Testis (tissue), 3 donors: ENCODE measurements around the gene VWA2. TPM values are rescaled to one million over a fixed set of nuclear protein-coding genes. Genes with fewer than 3 reads are reported as not detected.

Source experiments
- DNase-seq: peaks from one replicate; pipeline ENCODE4 v3.0.0-alpha.2; 2019
- H3K27ac ChIP-seq, 2 donors: fragments of 200-600 bp; sonication (generic); one replicate each; pipeline ENCODE4 v1.5.1; 2019
- H3K27me3 ChIP-seq: fragments of 200-600 bp; sonication (generic); one replicate; pipeline ENCODE4 v1.5.1; 2019
- H3K36me3 ChIP-seq: fragments of 200-600 bp; sonication (generic); one replicate; pipeline ENCODE4 v1.5.1; 2017; ENCODE audit warnings: low read depth; ENCODE audit errors: missing control alignments
- H3K4me1 ChIP-seq: fragments of 200-600 bp; sonication (generic); one replicate; pipeline ENCODE4 v1.5.1; 2019
- H3K4me3 ChIP-seq, 2 donors: fragments of 200-600 bp; sonication (generic); one replicate each; pipeline ENCODE4 v1.5.1; 2017 to 2019
- H3K9me3 ChIP-seq: fragments of 200-600 bp; sonication (generic); one replicate; pipeline ENCODE4 v1.5.1; 2017
- CTCF ChIP-seq, 3 experiments: fragments of 450-650 bp in 2 of 3; fragments of 200-600 bp in 1 of 3; sonication (generic) in 1 of 3; IDR thresholded peaks; one replicate each; pipeline ENCODE4 v1.5.1; 2016 to 2019; ENCODE audit warnings: antibody characterized with exemption in 3 of 3, mild to moderate bottlenecking in 2 of 3, moderate library complexity in 1 of 3
- POLR2A ChIP-seq: fragments of 450-650 bp; IDR thresholded peaks from one replicate; pipeline ENCODE4 v1.6.1; 2017; ENCODE audit warnings: antibody characterized with exemption, mild to moderate bottlenecking, moderate library complexity
- WGBS, 2 donors: methylation state at CpG; one replicate each; pipeline ENCODE4 v1.1.5; 2018; 5-methylcytosine and 5-hydroxymethylcytosine counted together
- intact Hi-C: fragments of 100-400 bp; cut with DNase I; formaldehyde crosslinking; loops from one replicate; pipeline ENCODE4 v1.15.1; 2023; ENCODE audit warnings: low total_unique reads
- polyA plus RNA-seq: library from polyadenylated mRNA; stranded (reverse); fragments of 350-450 nt; fragmentation: Illumina TruSeq; extraction: RNeasy Lipid Tissue Mini Kit (QIAGEN cat#74804); gene quantifications from one replicate; pipeline ENCODE4 v1.2.3, GENCODE V29; 2014; ENCODE audit warnings: low read depth, low replicate concordance; ENCODE audit not compliant: insufficient read depth
- total RNA-seq, 2 donors: library from RNA; depleted of rRNA; stranded (reverse); fragments of >200 nt; gene quantifications; one replicate each; pipeline ENCODE4 v1.2.3, GENCODE V29; 2016

Gene VWA2
- total and polyA plus RNA-seq, 3 donors from 2014 or later: 2.4 to 2.6 (median 2.4) TPM

- Histone ChIP-seq H3K9me3 (no peaks in the 10 kb centered on the region), H3K36me3 (no peaks in the 10 kb centered on the region), H3K4me1 (no peaks in the 10 kb centered on the region), H3K27me3 (no peaks in the 10 kb centered on the region), H3K4me3 (no peak overlapping the region), H3K27ac (no peak overlapping the region)
- TF ChIP-seq CTCF (IDR thresholded peaks at IDR 0.05): no peak
- no peak for TF ChIP-seq POLR2A
- DNase-seq: no peak
- intact Hi-C loops: no loop called here
- 96 to 100% methylated on average over 4 to 10 of the region's 10 CpGs for WGBS, 2 donors
Measured at GRCh38 chr10:114290038-114290437, 51.0 kb downstream of the VWA2 start.

GRCh38 chr10:114291076-114291475 is 52.0 kb downstream of the VWA2 start:
- 90 to 92% methylated on average over 6 to 7 of the region's 7 CpGs for WGBS, 2 donors
- H3K4me1 ChIP-seq: no peaks in the 10 kb centered on the region
- intact Hi-C loops: no loop called here
- H3K9me3 ChIP-seq: no peaks in the 10 kb centered on the region
- H3K4me3 ChIP-seq: no peak overlapping the region
- no peak overlapping the region for H3K27ac ChIP-seq
- TF ChIP-seq POLR2A (no peak), CTCF (IDR thresholded peaks at IDR 0.05) (no peak)
- H3K27me3 ChIP-seq: no peaks in the 10 kb centered on the region
- no peaks in the 10 kb centered on the region for H3K36me3 ChIP-seq
- DNase-seq: no peak

GRCh38 chr10:114291516-114291915 is 52.5 kb downstream of the VWA2 start:
- Histone ChIP-seq H3K4me3 (no peak overlapping the region), H3K36me3 (no peaks in the 10 kb centered on the region), H3K4me1 (no peaks in the 10 kb centered on the region), H3K27me3 (no peaks in the 10 kb centered on the region), H3K27ac (no peak overlapping the region), H3K9me3 (no peaks in the 10 kb centered on the region)
- no peak for DNase-seq
- WGBS, 2 donors: 85 to 92% methylated on average over 7 to 8 of the region's 8 CpGs
- TF ChIP-seq CTCF (IDR thresholded peaks at IDR 0.05) (no peak), POLR2A (no peak)
- intact Hi-C loops: no loop called here

- H3K4me3 ChIP-seq: no peak overlapping the region
- H3K36me3 ChIP-seq: no peaks in the 10 kb centered on the region
- no peak overlapping the region for H3K27ac ChIP-seq
- WGBS, 2 donors: 86% methylated on average over 5 of the region's 5 CpGs
- no peak for TF ChIP-seq CTCF (IDR thresholded peaks at IDR 0.05)
- no peak for TF ChIP-seq POLR2A
- no peak for DNase-seq
- intact Hi-C loops: no loop called here
- no peaks in the 10 kb centered on the region for H3K27me3 ChIP-seq
- H3K9me3 ChIP-seq: no peaks in the 10 kb centered on the region
- H3K4me1 ChIP-seq: no peaks in the 10 kb centered on the region
Measured at GRCh38 chr10:114293075-114293474, 54.0 kb downstream of the VWA2 start.

GRCh38 chr10:114294549-114294948 is 55.5 kb downstream of the VWA2 start:
- no peaks in the 10 kb centered on the region for H3K36me3 ChIP-seq
- no peak overlapping the region for H3K27ac ChIP-seq

More at GRCh38 chr10:114294549-114294948, 55.5 kb downstream of the VWA2 start:
- no peak for TF ChIP-seq POLR2A
- TF ChIP-seq CTCF (IDR thresholded peaks at IDR 0.05): no peak
- no peaks in the 10 kb centered on the region for H3K9me3 ChIP-seq
- H3K4me1 ChIP-seq: no peaks in the 10 kb centered on the region
- H3K4me3 ChIP-seq: no peak overlapping the region
- intact Hi-C loops: no loop called here
- DNase-seq: no peak
- H3K27me3 ChIP-seq: no peaks in the 10 kb centered on the region
